ENCODE results near the gene SSTR4.
"Not testable (repeated sequence)": the region's sequence is repeated elsewhere in the genome, so short reads cannot be mapped to it uniquely, and the experiment has no call there.

The SSTR4 gene

GRCh38 chr20:23034721-23035671, at the start of gene SSTR4:
Gene SSTR4 (plus strand): TSS chr20:23035312. CDS start chr20:23035484, 172 bp downstream.
- no peaks in the 10 kb centered on the region for H3K4me1 ChIP-seq (ENCODE audit: insufficient read depth, low read length)
- H3K9me3 ChIP-seq (ENCODE audit: control insufficient read depth, insufficient read depth, low read length), result no peaks in the 10 kb centered on the region
- peak within 1 kb of the TSS; percentile 33; the same call in 1 of the 2 replicates for H3K9ac ChIP-seq (ENCODE audit: low read depth, low read length)
- H3K36me3 ChIP-seq (ENCODE audit: insufficient read depth, low read length), result no peaks in the 10 kb centered on the region

GRCh38 chr20:22986601-22987000, 48.5 kb upstream of the SSTR4 start:
- H3K9me3 ChIP-seq (ENCODE audit: control insufficient read depth, insufficient read depth, low read length), result no peaks in the 10 kb centered on the region
- no peak overlapping the region for H3K9ac ChIP-seq (ENCODE audit: low read depth, low read length)
- H3K4me1 ChIP-seq (ENCODE audit: insufficient read depth, low read length), result no peaks in the 10 kb centered on the region
- no peaks in the 10 kb centered on the region for H3K36me3 ChIP-seq (ENCODE audit: insufficient read depth, low read length)

GRCh38 chr20:22991424-22991823, 43.7 kb upstream of the SSTR4 start:
- H3K4me1 ChIP-seq (ENCODE audit: insufficient read depth, low read length); H3K36me3 ChIP-seq (ENCODE audit: insufficient read depth, low read length); H3K9me3 ChIP-seq (ENCODE audit: control insufficient read depth, insufficient read depth, low read length); H3K9ac ChIP-seq (ENCODE audit: low read depth, low read length): not testable (repeated sequence)

DNA sequence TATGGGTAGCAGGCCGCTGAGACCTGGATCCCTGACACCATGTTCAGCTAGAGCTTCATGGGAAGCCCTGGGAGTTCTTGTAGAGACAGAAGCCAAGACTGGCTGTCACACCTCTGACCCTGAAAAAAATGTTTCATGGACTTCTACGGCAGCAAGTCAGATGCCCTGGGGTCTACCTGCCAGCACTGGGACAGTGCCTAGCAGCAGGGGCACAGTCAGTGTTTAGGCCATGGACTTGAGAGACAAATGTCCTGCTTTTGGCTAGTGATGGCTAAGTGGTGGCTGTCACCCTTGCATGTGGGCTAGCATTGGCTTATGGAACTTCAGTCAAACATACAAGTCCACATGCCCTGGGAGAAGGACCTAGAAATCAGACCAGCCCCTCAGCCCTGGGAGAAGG, 41.3 kb upstream of the SSTR4 start:
- H3K9ac ChIP-seq (ENCODE audit: low read depth, low read length), result no peak overlapping the region
- H3K9me3 ChIP-seq (ENCODE audit: control insufficient read depth, insufficient read depth, low read length), result no peaks in the 10 kb centered on the region
- no peaks in the 10 kb centered on the region for H3K4me1 ChIP-seq (ENCODE audit: insufficient read depth, low read length)
- no peaks in the 10 kb centered on the region for H3K36me3 ChIP-seq (ENCODE audit: insufficient read depth, low read length)

DNA sequence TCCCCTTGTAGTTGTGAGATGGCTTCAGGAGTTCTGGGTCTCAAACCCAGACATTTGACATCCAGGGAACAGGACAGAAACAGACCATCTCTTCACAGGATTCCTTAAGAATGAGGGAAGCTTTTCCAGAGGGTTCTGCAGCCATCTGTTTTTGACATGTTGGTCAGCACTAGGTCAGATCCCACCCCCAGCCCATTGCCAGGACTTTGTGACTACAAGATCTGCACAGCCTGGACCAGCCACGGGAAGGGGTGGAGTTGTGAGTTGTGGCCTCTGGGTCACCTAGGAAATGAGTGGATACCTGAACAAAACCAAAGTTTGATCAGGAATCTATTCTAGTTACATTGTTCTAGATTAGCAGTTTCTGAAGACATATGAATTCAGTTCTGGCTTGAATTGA, 39.2 kb upstream of the SSTR4 start:
- H3K36me3 ChIP-seq (ENCODE audit: insufficient read depth, low read length), result no peaks in the 10 kb centered on the region
- no peaks in the 10 kb centered on the region for H3K4me1 ChIP-seq (ENCODE audit: insufficient read depth, low read length)
- no peaks in the 10 kb centered on the region for H3K9me3 ChIP-seq (ENCODE audit: control insufficient read depth, insufficient read depth, low read length)
- no peak overlapping the region for H3K9ac ChIP-seq (ENCODE audit: low read depth, low read length)

DNA sequence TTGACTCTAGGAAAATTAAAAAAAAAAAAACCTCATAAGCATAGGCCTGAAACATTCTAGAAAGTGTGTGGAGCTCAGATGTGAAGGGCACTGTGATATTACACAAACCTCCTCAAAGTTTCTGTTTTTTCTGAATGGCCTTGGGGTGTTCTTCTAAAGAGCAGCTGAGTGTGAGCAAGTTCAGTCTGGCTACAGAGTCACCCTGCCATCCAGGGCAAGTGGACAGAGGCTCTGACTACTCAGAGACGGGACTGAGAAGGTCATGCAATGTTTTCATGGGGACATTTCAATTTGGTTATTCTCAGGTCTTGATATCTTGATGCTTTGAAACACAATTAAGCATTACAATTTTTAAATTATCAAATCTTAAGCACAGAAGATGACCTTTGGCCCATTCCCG, 36.6 kb upstream of the SSTR4 start:
- Histone ChIP-seq H3K36me3 (ENCODE audit: insufficient read depth, low read length) (no peaks in the 10 kb centered on the region), H3K9me3 (ENCODE audit: control insufficient read depth, insufficient read depth, low read length) (no peaks in the 10 kb centered on the region), H3K4me1 (ENCODE audit: insufficient read depth, low read length) (no peaks in the 10 kb centered on the region), H3K9ac (ENCODE audit: low read depth, low read length) (no peak overlapping the region)

- Histone ChIP-seq H3K9me3 (ENCODE audit: control insufficient read depth, insufficient read depth, low read length) (no peaks in the 10 kb centered on the region), H3K9ac (ENCODE audit: low read depth, low read length) (no peak overlapping the region), H3K4me1 (ENCODE audit: insufficient read depth, low read length) (no peaks in the 10 kb centered on the region), H3K36me3 (ENCODE audit: insufficient read depth, low read length) (no peaks in the 10 kb centered on the region)
Measured at GRCh38 chr20:22999756-23000155, 35.4 kb upstream of the SSTR4 start.

DNA sequence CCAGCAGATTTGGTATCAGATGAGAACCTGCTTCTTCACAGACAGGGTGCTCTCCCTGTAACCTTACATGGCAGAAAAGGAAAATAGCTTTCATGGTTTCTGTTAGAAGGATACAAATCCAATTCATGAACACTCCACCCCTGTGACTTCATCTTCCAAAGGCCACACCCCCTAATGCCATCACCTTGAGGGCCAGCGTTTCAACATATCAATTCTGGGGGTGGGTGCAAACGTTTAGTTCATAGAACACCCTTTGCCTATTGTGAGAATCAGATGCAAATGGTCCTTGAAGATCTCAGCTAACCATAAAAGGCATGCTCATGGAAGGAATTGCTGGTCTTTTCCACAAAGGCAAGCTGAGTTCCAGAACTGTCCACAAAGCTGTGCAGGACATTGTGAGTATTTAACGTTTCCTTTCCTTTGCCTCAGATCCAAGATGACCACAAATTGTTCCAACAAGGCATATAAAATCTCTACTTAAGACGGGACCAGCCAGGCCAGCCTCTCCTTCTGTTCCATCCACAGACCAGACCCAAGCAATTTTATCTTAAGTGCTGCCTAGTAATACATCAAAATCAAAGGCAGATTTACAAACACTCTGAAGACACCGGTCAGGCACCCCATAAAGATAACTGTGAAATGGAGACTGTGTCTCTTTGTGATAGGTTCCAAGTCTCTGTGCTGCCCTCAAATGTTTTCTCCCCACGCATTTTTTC, 34.7 kb upstream of the SSTR4 start:
- no peak overlapping the region for H3K9ac ChIP-seq (ENCODE audit: low read depth, low read length)
- no peaks in the 10 kb centered on the region for H3K4me1 ChIP-seq (ENCODE audit: insufficient read depth, low read length)
- H3K36me3 ChIP-seq (ENCODE audit: insufficient read depth, low read length), result no peaks in the 10 kb centered on the region
- no peaks in the 10 kb centered on the region for H3K9me3 ChIP-seq (ENCODE audit: control insufficient read depth, insufficient read depth, low read length)

DNA sequence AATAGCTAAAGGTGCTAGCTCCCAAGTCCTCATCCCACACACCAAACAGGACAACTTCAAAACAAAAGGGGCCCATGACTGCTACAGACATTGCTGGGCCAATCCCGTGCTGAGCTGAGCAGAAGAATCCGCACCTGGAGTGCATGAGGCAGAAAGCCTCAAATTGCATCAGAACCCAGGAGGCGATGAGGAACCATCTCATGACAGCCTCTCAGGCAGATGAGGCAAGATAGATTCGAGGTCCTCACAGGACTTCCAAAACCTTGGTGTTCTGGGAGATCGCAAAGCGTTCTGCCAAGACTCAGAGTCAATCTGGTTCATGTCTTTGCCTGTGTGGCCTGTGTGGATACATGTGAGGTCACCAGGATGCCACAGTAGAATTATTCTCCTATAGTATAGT, 32.8 kb upstream of the SSTR4 start:
- no peaks in the 10 kb centered on the region for H3K9me3 ChIP-seq (ENCODE audit: control insufficient read depth, insufficient read depth, low read length)
- no peaks in the 10 kb centered on the region for H3K4me1 ChIP-seq (ENCODE audit: insufficient read depth, low read length)
- no peaks in the 10 kb centered on the region for H3K36me3 ChIP-seq (ENCODE audit: insufficient read depth, low read length)
- H3K9ac ChIP-seq (ENCODE audit: low read depth, low read length), result no peak overlapping the region

- H3K36me3 ChIP-seq (ENCODE audit: insufficient read depth, low read length), result no peaks in the 10 kb centered on the region
Measured at GRCh38 chr20:23003077-23003635, 32.0 kb upstream of the SSTR4 start.

DNA sequence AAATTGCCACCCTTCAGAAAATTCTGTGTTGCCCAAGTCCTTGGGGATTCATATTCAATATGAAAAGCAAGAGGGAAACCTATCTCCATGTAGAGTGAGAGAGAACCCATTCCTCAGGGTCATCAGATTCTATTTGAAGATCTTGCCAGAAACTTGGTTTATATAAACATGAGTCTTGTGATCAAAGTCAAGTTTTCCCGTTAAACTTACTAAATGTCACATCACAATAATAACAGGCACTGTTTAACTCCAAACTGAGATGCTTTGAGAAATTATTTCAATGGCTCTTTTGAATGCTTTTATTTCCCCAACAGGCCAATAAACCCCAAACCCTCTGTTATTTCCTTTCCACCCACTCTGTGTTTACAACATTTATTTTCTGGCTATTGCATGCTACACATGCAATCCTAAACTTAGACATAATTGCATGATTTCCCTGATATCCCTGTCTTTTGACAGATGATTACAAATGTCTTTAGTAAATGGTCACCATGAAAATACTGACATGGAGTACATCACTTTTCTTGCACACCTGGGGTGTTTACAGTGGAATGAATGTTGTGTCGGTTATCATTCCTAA, 31.1 kb upstream of the SSTR4 start:
- Histone ChIP-seq H3K36me3 (ENCODE audit: insufficient read depth, low read length) (no peaks in the 10 kb centered on the region), H3K9ac (ENCODE audit: low read depth, low read length) (no peak overlapping the region), H3K4me1 (ENCODE audit: insufficient read depth, low read length) (peaks cover 5% of the 10 kb centered on the region; the same call in 1 of the 2 replicates), H3K9me3 (ENCODE audit: control insufficient read depth, insufficient read depth, low read length) (no peaks in the 10 kb centered on the region)

More at GRCh38 chr20:23003077-23003635, 32.0 kb upstream of the SSTR4 start:
- Histone ChIP-seq H3K9ac (ENCODE audit: low read depth, low read length) (no peak overlapping the region), H3K9me3 (ENCODE audit: control insufficient read depth, insufficient read depth, low read length) (no peaks in the 10 kb centered on the region), H3K4me1 (ENCODE audit: insufficient read depth, low read length) (peaks cover 5% of the 10 kb centered on the region; the same call in 1 of the 2 replicates)

- Histone ChIP-seq H3K36me3 (ENCODE audit: insufficient read depth, low read length) (no peaks in the 10 kb centered on the region), H3K4me1 (ENCODE audit: insufficient read depth, low read length) (peaks cover 5% of the 10 kb centered on the region; the same call in 1 of the 2 replicates)
Measured at GRCh38 chr20:23005776-23006175, 29.3 kb upstream of the SSTR4 start.

DNA sequence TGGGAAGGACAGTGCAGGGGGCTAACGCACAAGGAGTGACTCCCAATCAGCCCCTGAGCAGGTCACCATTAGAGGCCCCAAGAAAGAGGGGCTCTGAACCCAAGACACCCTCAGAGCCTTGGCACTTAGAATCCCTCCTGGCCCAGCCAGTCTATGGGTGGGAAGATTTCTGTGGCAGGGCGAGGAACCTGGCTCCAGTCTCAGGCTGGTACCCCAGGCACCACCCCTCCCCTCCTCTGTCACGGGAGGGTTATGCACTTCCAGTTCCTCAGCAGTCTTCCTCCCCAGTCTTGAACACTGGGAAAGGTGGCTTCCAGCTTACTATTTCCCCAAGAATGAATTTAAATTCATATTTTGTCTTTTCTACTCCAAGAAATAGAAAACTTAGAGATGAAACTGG, 27.6 kb upstream of the SSTR4 start:
- H3K36me3 ChIP-seq (ENCODE audit: insufficient read depth, low read length), result no peaks in the 10 kb centered on the region
- H3K9ac ChIP-seq (ENCODE audit: low read depth, low read length), result no peak overlapping the region
- H3K9me3 ChIP-seq (ENCODE audit: control insufficient read depth, insufficient read depth, low read length), result no peaks in the 10 kb centered on the region
- H3K4me1 ChIP-seq (ENCODE audit: insufficient read depth, low read length), result peaks cover 5% of the 10 kb centered on the region; the same call in 1 of the 2 replicates

More at GRCh38 chr20:23005776-23006175, 29.3 kb upstream of the SSTR4 start:
- H3K9ac ChIP-seq (ENCODE audit: low read depth, low read length), result no peak overlapping the region
- no peaks in the 10 kb centered on the region for H3K9me3 ChIP-seq (ENCODE audit: control insufficient read depth, insufficient read depth, low read length)
